AG04449 (cell line): ENCODE data around the gene C1orf159.

Experiments
- CTCF ChIA-PET: fragments of 350-600 bp; formaldehyde crosslinking; extraction: SDS; loops from one replicate; lab custom pipeline; 2021; ENCODE audit warnings: antibody characterized with exemption; lab: Yijun Ruan, JAX
- POLR2A ChIA-PET: fragments of 400-600, 350-600 bp; formaldehyde crosslinking; extraction: SDS; loops from one replicate; lab custom pipeline; 2020; ENCODE audit warnings: antibody characterized with exemption, inconsistent platforms; lab: Yijun Ruan, JAX
- DNase-seq: peaks from one replicate; pipeline ENCODE4 v3.0.0-alpha.2; 2010; ENCODE audit warnings: low read depth, low spot score
- H3K4me3 ChIP-seq: 2 replicates; pipeline ENCODE4 v1.5.1; 2011; ENCODE audit warnings: low read depth, mild to moderate bottlenecking, control low read depth, low read length
- CTCF ChIP-seq: IDR thresholded peaks from one replicate; pipeline ENCODE4 v1.5.1; 2011; ENCODE audit warnings: mild to moderate bottlenecking, moderate library complexity, low read length, control low read depth, inconsistent platforms; ENCODE audit not compliant: insufficient read depth; ENCODE audit errors: missing control alignments

The C1orf159 gene

GRCh38 chr1:1121611-1122077, 5.8 kb upstream of the C1orf159 start:
- CTCF ChIA-PET: interaction anchor here (0.6 to 5.3 kb wide), 38 partner anchors 8 to 270 kb away, joined by 3 to 60 read pairs (median 6); no protein-coding TSS in a partner anchor
- no peak for DNase-seq
- POLR2A ChIA-PET: interaction anchor here (1.0 kb wide), 1 partner anchor 168 kb away, joined by 3 read pairs; no protein-coding TSS in a partner anchor
- TF ChIP-seq CTCF: no peak
- H3K4me3 ChIP-seq: no peak overlapping the region

- no peak for DNase-seq
- ChIA-PET CTCF (interaction anchor here (0.6 to 5.3 kb wide), 28 partner anchors 9 to 251 kb away, joined by 3 to 60 read pairs (median 10); no protein-coding TSS in a partner anchor), POLR2A (interaction anchor here (0.6 to 1.0 kb wide), 2 partner anchors 169 to 493 kb away, joined by 3 read pairs; no protein-coding TSS in a partner anchor)
- no peak overlapping the region for H3K4me3 ChIP-seq
- TF ChIP-seq CTCF: no peak
Observed at GRCh38 chr1:1120866-1121591, 5.1 kb upstream of the C1orf159 start.

DNA sequence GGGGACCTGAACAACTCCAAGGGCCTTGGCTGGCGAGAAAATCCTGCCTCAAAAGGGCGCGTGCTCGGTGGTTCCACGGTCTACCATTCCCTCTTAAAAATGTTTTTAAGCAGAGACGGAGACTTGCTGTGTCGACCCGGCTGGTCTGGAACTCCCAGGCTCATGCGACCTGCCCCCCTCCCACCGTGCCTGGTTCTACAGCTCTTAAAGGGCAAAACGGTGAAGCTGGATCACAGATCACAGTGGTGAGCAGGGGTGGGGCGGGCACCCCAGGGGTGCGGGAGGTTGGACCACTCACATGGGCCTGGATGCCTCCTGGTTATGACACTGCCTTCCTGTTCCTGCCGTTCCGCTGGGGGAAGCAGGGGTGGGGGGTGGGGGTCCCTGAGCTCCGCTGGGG, 4.2 kb upstream of the C1orf159 start:
- DNase-seq: no peak
- POLR2A ChIA-PET: no interaction called here
- H3K4me3 ChIP-seq: no peak overlapping the region
- no peak for TF ChIP-seq CTCF
- CTCF ChIA-PET: interaction anchor here (0.6 to 5.3 kb wide), 10 partner anchors 10 to 252 kb away, joined by 3 to 60 read pairs (median 15); no protein-coding TSS in a partner anchor

DNA sequence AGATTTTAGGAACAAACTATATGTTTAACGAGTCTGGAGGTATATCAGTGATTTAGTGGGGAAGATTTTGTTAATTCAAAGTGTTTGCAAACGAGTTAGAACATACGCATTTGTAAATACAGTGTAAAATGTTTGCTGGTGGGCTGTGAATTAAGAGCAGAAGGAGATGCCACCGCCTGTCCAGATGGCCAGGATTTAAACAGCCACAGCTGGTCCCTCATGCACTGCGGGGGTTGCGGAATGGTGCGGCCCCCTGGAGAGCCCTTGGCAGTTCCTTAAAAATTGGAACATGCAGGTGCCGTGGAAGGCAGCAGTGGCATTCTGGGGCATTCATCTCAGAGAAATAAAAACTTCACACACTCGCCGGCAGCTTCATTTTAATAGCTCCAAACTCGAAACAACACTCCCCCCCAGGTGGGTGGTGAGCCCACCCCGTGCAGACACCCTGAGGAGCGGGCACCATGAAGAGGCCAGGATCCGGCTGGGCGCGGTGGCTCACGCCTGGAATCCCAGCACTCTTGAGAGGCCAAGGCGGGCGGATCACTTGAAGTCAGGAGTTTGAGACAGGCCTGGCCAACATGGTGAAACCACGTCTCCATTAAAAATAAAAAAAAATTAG, 3.5 kb upstream of the C1orf159 start:
- CTCF ChIA-PET: interaction anchor here (0.6 to 5.3 kb wide), 8 partner anchors 11 to 252 kb away, joined by 3 to 60 read pairs (median 18); no protein-coding TSS in a partner anchor
- no peak for DNase-seq
- no peak overlapping the region for H3K4me3 ChIP-seq
- no peak for TF ChIP-seq CTCF
- POLR2A ChIA-PET: no interaction called here

DNA sequence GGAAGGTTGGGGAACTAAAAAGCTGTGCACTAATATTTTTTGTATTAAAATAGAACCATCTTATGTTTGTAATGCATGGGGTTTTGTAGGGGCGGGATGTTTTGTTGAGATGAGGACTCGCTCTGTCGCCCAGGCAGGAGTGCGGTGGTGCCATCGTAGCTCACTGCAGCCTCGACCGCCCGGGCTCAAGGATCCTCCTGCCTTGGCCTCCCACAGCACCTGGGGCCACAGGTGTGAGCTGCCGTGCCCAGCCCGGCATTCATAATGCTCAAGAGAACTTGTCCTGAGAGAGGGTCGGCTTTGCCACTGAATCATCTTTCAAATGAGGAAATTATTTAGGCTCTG, 3.0 kb upstream of the C1orf159 start:
- ChIA-PET CTCF (interaction anchor here (1.0 to 5.3 kb wide), 4 partner anchors 111 to 172 kb away, joined by 3 to 59 read pairs (median 10); no protein-coding TSS in a partner anchor), POLR2A (no interaction called here)
- no peak for TF ChIP-seq CTCF
- no peak for DNase-seq
- no peak overlapping the region for H3K4me3 ChIP-seq
